IMR-90 (cell line): Measurements from ENCODE around the gene UBA5.

Experiments used
- BHLHE40 ChIP-seq: fragments of 150-350 bp; IDR thresholded peaks from 2 replicates; pipeline ENCODE4 v1.6.1; 2016; ENCODE audit warnings: mild to moderate bottlenecking, low read depth, low read length
- CHD1 ChIP-seq: IDR thresholded peaks from 2 replicates; pipeline ENCODE4 v1.6.1; 2012; ENCODE audit warnings: low read depth, low read length, improper control_type of control experiment
- MAFK ChIP-seq: IDR thresholded peaks from 2 replicates; pipeline ENCODE4 v1.6.1; 2012; ENCODE audit warnings: low read depth, low read length, improper control_type of control experiment
- RFX5 ChIP-seq: IDR thresholded peaks from 2 replicates; pipeline ENCODE4 v1.8.0; 2012; ENCODE audit warnings: low read depth, mild to moderate bottlenecking, low read length, moderate library complexity
- TF ChIP-seq, protein P1 (sequence below): conservative IDR thresholded peaks from 2 replicates; pipeline ENCODE4 v1.5.1; 2012; ENCODE audit warnings: mild to moderate bottlenecking, low read depth, low read length, improper control_type of control experiment

DNA sequence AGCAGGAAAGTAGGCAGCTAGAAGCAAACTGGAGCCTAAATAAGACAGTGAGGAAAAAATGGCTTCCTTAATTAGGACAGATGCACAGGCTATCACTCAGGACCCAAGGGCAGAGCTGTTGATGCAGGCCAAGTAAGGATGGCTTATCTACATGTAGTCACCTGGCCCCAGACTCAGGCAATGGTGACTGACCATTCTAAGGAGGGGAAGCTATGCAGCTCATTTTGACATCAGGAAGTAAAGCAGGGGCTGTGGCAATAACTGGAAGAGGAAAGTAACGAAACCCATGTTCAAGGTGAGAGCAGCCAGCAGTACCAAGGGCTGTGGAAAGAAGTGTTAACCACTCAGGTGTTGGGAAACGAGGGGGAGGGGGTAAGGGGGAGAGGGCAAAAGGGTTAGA lies 16.8 kb upstream of the UBA5 start:
- TF ChIP-seq MAFK (no peak), RFX5 (no peak), BHLHE40 (no peak), CHD1 (no peak)
- TF ChIP-seq, protein P1, sequence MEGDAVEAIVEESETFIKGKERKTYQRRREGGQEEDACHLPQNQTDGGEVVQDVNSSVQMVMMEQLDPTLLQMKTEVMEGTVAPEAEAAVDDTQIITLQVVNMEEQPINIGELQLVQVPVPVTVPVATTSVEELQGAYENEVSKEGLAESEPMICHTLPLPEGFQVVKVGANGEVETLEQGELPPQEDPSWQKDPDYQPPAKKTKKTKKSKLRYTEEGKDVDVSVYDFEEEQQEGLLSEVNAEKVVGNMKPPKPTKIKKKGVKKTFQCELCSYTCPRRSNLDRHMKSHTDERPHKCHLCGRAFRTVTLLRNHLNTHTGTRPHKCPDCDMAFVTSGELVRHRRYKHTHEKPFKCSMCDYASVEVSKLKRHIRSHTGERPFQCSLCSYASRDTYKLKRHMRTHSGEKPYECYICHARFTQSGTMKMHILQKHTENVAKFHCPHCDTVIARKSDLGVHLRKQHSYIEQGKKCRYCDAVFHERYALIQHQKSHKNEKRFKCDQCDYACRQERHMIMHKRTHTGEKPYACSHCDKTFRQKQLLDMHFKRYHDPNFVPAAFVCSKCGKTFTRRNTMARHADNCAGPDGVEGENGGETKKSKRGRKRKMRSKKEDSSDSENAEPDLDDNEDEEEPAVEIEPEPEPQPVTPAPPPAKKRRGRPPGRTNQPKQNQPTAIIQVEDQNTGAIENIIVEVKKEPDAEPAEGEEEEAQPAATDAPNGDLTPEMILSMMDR, result no peak
